NCI-H345 treated with DMSO at 0.1 percent for 48 hours (cell line): ENCODE measurements around the gene CFAP77.
A peak's percentile ranks its signal among the peaks of the same experiment; 100 is the strongest.

ENCODE experiments used
- DNase-seq: peaks from one replicate; lab custom pipeline; 2025; ENCODE audit not compliant: unreplicated experiment; lab: John Stamatoyannopoulos, UW

CFAP77 gene

DNA sequence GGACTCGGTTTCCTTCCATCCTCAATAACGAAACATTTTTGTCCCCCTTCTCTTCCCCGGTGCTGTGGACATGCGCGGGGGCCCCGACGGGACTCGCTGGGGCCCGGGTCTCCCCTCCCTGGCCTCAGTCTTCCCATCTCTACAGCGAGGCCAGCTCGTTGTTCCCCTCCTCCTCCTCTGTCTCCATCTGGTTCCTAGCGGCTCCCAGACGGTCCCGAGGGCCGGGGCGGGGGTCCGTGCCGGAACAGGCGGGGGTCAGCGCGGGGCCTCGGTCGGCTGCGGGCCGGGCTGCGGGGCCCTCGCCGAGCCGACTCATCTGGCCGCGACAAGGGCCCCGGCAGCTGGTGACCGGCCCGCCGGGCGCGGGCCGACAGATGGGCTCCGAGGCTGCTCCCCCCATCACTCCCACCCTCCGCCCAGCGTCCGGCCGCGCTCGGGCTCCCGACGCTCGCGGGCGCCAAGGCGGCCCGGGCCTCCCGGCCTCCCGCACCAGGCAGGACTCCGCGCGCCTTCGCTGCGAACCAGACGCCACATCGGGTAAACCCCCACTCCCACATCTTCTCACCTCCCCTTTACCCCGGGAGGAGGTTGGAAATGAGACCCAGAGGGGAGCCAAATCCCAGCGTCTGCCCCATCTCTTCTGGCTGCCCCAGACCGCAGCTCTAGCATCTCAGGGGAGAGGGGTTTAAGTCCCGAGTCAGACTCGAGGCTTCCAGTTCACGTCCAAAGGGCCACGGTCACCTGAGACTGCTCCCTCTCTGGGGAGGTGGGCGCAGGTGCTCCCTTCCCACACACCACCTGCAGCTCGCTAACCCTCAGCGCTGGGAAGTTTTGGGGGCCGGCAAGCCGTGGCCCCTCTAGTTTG lies 180.5 kb downstream of the CFAP77 start:
- DNase-seq = no peak

DNA sequence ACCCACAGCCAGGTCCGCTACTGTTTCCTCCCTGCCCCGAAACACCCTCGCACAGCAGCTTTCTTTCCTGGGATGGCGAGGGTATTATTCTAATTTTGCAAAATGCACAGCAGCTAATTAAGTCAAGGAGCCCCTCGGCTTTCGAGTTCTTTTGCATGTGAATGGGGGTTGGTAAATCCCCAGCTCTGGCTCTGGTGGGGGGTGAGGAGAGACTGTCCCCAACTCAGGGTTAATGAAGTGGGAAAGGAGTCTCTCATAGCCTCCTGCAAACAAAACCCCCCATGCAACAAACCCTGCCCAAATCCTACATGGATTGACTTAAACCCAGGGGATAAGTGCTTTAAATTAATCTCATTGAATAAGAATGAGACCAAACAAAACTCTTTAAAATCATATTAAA lies 181.2 kb downstream of the CFAP77 start:
- DNase-seq = no peak

DNA sequence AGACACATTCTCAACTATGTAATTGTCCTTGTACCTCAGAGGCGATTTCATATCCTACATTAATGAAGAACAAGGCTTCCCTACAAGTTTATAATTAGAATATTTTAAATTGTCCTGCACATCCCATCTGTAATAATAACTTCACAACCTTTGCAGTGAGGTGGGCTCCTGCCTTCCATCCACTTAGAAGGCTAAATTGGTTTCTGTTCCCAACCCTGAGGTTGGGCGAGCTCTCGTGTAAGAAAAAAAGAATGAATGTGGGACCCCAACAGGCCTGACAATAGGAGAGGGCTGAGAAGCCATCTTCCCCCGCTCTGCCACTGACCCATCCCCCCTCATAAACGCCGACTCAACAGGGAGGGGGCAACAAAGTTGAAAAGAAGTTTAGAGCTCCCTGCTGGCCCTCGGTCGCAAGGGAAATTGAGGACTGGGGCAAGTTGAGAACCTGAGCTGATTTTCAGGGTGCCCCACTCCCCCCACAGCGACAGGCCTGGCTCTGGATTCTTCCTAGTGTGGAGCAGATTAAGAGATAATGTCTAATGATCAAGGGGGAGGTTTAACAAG lies 181.8 kb downstream of the CFAP77 start:
- DNase-seq = no peak

DNA sequence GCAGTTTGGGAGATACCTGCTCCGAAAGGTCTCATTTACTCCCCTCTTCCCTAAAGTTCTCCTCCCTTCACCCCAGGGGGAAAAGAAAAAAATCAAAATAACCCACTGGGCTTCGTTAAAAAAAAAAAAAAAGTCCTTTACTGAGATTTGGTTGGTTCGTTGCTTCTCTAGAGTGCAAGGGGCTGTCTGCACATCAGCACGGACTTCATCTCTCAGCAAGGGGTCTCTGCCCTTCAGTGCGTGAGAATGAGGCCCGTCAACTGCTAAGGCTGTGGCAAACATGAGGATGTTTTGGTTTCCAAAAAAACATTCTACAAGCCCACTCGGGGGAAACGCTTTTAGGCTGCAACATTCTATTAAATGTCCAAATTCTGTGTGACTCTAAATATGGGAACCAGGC lies 182.4 kb downstream of the CFAP77 start:
- DNase-seq = no peak

DNA sequence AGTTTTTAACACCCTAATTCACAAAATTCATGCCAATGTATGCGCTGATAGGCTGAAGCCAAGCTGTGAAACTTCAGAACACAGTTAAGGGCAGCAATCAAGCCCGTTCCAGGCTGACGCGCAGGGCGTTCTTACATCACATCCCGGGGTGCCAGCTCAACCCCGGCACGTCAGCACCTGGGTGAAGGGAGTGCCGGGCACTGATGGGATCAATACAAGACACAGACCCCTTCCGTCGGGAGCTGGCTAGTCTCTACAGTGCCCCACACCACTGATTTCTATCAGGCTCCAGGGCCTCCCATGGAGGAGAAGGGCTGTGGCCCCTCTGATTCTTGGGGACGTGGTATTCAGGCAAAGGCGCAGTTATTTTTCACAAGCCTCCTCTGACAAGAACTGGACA lies 184.4 kb downstream of the CFAP77 start:
- no peak for DNase-seq

DNA sequence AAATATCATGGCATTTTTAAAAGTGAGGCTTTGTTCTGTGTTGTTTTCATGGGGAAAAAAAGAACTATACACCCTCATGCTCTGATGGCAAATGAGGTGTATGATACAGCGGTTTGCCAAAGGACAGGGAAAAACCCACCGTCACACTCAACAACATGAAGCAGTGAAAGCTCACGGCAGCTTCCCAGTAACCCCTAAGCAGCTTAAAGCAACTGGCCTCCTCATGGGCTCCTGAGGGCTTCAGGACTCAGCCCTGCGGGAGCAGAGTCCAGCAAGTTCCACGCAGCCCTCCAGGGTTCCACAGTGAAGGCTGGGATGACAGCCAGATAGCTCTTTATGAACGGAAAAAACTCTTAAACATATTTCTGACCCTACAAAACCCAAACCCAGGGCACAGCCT lies 185.3 kb downstream of the CFAP77 start:
- DNase-seq = no peak

DNA sequence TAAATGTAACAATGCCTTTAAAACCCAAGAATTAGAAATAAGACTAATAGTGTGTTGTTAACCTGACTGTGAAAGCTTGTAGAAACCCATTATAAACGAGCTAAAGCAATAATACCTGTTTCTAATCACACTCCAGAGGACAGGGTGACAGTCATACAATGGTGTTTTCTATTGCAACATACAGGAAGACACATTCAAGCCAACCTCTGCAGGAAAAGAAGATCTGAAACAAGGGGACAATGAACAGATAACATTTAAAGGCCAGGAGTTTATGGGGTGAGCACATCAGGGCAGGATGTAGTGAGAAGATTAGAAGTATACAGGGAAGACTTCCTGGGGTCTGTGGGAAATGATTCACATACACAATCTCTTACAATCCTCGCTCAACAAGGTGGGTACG lies 186.2 kb downstream of the CFAP77 start:
- no peak for DNase-seq

DNA sequence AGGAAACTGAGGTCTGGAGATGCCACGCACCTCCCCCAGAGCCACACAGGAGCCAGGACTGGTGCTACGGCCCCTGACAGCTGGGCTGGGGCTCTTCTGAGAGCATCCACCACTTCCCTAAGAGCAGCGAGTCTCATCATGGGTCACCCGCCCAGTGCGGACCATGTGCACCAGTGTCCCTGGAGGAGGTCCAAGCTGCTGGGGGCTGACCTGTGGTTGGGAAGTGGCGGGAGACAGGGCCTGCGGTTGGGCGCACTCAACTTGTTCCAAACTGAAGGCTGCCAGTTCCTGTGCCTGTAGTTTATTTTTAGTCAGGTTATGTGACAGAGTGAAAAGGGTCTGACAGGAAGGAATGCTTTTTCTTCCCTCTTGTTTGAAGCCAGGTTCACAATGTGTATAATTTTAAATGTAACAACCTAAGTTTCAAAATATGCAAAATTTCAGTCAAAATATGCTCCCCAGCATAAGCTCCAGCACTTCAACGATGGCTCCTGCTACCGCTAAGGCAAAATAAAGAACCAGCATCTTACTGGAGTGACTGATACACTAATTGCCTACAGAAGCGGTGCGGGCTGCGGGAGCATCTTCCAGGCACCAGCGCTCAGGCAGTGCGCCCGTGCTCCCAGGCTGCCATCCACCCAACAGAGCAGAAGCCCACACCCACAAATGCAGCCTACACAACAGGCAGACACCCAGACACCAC lies 187.2 kb downstream of the CFAP77 start:
- DNase-seq = no peak

DNA sequence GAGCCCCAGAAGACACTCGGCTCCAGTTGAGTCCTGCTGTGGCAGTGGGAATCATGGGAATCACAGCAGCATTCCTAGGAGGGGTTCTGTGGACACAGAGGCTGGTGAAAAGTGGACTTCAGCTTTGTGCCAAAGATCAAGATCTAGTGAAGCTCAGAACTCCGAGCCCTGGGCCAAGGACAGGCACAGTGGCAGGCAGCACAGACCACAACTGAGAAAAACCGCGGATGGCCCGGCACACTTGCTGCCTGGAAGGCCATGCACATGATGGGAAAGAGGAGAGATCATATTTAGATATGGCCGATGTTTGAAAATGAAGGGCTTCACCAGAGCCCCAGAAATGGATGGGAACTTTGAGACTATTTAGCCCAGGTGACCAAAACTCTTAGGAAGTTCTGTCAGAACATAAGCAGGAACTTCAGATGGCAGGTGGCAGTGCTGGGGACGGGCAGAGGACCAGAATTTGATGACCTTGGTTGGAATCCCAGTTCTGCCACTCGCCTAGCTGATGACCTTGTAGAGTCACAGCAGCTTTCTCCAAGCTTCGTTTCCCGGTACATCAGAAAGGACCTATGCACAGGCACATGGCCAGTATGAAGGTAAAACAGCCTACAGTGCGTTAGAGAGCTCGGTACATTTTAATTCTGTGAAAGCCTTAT lies 190.4 kb downstream of the CFAP77 start:
- DNase-seq = no peak

DNA sequence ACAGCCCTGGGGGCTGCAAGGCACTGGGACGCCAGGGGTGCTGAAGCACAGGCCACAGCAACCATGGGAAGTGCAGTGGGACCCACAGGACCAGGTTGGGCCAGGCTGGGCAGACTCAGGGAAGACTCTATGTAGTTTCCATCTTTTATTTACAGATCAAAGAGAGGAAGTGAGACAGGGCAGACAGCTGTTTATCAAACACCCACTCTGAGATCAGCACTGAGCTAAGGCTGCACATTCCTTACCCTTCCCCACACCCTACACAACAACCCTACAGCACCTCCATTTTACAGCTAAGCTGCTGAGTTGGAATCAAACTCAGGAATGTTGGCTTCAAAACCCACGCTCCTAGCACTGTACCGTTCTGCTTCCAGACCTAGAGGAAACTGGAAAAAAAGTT lies 192.2 kb downstream of the CFAP77 start:
- DNase-seq = no peak

DNA sequence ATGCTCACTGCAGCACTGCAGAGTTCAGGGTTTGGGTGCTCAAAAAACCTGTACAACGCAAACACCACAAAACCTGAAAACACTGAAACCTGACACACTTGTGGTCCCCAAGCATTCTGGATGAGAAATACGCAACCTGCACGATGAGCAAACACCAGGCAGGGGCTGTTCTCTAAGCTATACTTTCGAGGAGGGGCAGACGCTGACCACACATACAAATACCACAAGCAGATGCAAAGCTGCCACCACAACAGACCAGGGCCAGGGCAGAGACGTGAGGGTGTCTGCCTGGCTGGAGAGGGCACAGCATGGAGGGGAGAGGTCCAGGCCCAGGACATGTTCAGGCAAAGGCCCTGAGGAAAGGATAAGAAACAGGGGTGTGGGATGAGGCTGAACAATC lies 195.4 kb downstream of the CFAP77 start:
- no peak for DNase-seq

DNA sequence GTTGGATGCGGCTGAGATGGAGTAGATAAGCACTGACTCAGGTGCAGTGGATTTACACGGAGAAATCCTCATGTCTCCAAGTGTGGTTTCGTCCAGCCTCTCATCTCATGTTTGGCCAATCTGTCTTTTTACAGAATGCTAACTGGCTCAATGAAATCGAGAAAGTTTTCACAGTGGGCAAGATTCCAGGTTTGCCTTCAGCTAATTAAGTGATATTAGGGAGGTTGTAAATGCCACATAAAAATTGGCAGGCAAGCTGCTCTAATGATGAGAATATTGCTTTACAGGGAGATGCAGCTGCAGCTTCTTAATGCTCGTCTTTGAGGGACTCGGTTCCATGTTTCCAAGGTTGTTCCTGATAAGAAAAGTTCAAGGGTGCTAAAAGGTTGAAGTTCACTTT lies 196.1 kb downstream of the CFAP77 start:
- no peak for DNase-seq

DNA sequence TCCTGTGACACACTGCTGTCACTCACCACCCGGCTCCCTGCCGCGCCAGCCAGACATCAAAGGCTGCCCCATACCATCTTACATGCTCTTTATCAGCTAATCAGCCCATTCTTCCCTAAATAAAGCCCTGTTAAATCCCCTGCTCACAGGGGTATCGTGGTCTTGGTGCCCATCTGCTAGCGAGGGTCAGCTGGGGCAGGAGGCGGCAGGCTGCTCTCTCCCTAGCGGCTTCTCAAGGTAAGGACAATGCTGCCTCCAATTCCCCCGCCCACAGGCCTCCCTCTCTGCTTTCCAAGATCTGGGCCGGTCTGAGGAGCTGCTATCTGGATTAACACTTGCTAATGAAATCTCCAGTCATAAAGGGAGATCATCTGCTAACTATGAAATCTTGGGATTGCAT lies 199.2 kb downstream of the CFAP77 start:
- DNase-seq = no peak

DNA sequence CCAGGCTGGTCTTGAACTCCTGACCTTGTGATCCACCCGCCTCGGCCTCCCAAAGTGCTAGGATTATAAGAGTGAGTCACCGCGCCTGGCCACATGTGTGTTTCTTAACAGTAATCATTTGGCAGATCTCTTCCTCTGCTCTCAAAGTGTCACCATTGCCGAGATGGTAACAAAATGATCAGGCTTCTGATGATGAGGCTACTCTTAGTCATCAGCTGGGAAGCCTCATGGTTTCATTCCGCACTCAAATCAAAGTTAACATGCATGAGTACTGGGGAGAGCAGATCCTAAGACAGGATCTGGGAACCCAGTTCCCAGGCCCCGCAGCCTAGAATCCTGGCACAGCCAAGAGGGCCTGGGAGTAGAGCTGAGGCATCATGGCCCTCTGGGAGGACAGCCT lies 199.8 kb downstream of the CFAP77 start:
- DNase-seq = no peak

DNA sequence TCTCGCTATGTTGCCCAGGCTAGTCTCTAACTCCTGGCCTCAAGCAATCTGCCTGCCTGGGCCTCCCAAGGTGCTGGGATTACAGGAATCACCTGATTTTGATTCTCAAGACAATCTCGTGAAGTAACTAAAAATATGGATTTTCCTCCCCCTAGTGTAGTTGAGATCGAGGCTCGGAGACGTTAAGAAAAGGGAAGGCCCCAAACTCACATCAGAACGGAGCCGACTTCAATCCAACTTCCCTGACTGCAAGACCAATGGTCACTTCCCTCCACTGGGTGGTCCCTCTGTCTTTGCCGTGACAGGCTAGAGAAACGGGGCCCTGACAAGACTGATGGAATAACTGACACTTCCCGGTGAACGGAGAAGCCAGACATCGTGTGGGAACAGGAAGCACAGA lies 200.7 kb downstream of the CFAP77 start:
- peak; percentile 73 for DNase-seq

DNA sequence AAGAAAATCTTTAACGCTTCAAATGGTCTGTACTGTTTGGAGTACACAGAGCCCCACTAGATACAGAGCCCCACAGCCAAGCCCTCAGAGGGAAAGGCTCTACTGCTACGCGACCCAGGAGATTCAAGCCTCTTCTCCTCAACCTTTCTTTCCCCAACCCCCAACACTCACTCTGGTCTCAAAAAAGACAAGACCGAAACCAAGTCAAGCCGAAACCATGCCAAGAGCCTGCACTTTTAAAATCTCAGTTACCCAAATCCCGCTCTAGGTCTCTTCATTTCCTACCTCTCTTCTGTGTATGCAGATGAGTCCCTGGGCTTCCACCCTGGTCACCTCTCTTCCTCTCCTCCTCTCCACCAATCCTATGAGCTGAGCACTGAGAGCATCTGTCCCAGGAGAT lies 204.3 kb downstream of the CFAP77 start:
- no peak for DNase-seq

DNA sequence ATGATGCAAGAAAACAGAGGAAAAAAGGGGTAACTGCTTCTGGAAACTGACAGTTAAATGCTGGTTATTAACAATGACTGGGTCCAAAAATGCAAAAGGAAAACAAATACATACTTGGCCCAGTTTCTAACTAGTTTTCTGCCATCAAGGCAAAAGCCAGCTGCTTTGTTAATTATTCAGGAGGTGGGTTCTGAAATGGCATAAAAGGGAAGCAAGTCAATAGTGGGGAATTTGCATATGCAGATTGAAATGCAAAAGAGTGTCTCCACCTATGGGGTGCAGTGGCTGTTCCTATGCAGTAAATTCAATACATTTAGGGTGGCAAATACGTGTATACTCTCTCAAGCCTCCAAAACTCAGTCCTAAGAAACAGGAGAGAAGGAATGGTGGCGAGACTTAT lies 205.8 kb downstream of the CFAP77 start:
- DNase-seq = no peak

DNA sequence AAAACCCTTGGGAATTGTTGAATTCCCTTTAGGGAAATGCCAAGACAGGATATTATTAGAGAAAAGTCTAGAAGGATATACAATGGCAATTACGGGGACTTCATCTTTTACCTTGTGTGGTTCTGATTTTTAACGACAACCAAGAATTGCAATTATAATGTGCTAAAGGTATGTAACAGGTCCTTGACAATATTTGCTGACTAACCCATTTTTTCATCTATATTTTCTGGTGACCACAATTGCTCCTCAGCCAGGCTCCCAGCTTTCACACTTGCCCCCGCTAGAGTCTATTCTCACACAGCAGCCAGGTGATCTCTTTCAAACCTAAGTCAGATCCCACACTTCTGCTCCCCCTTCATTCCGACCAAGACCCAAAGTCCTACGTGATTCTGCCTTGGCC lies 206.7 kb downstream of the CFAP77 start:
- no peak for DNase-seq

DNA sequence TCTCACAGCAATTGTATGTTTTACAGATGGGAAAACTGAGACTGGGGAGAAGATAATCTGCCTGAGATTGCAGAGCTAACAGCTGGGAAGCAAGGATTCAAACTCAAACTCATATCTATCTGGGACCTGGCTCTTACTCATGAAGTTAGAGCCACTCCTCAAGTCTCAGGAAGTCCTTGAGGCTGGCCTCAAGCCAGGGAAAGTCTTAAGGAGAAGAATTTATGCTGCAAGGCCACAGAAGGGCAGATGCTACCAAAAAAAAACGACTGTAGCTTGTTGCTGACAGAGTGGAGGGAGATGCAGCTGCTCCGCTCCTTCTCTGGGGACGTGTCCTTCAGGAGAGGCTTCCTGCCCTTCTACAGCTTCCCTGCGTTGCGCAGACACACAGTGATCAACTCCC lies 212.1 kb downstream of the CFAP77 start:
- peak; percentile 69 for DNase-seq
